ENCODE data around the gene OR52N2.

DNA sequence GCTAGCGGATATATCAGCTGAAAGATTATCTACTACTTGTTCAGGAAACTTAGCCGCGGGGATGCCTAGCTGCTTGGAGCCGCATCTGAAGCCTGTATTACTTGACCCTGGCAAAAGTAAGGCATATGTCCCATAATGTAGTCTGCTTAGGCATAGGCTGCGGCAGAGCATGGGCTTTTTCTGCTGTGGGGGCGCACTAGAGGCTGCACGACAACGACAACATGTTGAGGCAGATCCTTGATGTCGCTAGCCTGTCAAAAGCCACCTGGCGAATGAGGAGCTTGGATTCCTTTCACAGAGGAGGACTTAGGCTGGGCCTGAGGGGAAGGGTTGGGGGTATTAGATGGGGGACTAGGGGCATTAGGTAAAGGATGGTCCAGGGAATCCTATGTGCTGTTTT is 1.1 kb upstream of the OR52N2 start:
- TF ChIP-seq, protein P1, sequence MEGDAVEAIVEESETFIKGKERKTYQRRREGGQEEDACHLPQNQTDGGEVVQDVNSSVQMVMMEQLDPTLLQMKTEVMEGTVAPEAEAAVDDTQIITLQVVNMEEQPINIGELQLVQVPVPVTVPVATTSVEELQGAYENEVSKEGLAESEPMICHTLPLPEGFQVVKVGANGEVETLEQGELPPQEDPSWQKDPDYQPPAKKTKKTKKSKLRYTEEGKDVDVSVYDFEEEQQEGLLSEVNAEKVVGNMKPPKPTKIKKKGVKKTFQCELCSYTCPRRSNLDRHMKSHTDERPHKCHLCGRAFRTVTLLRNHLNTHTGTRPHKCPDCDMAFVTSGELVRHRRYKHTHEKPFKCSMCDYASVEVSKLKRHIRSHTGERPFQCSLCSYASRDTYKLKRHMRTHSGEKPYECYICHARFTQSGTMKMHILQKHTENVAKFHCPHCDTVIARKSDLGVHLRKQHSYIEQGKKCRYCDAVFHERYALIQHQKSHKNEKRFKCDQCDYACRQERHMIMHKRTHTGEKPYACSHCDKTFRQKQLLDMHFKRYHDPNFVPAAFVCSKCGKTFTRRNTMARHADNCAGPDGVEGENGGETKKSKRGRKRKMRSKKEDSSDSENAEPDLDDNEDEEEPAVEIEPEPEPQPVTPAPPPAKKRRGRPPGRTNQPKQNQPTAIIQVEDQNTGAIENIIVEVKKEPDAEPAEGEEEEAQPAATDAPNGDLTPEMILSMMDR (IDR thresholded peaks at IDR 0.05) = no peak
- no peak for TF ChIP-seq POLR2A (IDR thresholded peaks at IDR 0.05)

Data from adrenal gland (tissue), 5 donors.